HG02798 (cell line): Measurements from ENCODE around the gene USP2.
A peak's percentile ranks its signal among the peaks of the same experiment; 100 is the strongest.

Experiments
- ATAC-seq: cut with Tn5 transposase; IDR thresholded peaks from one replicate; pipeline ENCODE4 v1.9.1; 2021; ENCODE audit warnings: mild to moderate bottlenecking; ENCODE audit not compliant: unreplicated experiment, poor library complexity

USP2 gene

DNA sequence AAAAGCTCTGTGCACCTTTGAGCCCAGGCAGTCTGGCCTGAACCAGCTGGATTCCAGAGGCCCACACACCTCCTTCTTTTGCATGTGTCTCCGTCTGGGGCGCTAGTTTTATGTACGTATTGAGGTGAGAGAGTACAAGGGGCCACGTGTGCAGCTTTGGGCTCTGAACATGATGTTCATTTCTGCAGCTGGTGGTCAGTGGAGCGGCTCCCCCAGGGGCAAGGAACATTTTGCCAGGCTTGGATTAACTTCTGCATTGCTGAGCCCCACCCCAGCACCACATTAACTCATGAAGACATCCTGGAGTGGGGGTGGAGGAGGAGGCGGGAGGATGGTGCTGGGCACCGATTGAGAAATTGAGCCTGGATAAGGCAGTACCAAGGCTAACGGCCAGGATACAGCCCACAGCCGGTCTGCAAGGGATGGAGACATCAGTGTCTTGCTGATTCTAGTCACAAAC, 13.8 kb downstream of the USP2 start:
- no peak for ATAC-seq

DNA sequence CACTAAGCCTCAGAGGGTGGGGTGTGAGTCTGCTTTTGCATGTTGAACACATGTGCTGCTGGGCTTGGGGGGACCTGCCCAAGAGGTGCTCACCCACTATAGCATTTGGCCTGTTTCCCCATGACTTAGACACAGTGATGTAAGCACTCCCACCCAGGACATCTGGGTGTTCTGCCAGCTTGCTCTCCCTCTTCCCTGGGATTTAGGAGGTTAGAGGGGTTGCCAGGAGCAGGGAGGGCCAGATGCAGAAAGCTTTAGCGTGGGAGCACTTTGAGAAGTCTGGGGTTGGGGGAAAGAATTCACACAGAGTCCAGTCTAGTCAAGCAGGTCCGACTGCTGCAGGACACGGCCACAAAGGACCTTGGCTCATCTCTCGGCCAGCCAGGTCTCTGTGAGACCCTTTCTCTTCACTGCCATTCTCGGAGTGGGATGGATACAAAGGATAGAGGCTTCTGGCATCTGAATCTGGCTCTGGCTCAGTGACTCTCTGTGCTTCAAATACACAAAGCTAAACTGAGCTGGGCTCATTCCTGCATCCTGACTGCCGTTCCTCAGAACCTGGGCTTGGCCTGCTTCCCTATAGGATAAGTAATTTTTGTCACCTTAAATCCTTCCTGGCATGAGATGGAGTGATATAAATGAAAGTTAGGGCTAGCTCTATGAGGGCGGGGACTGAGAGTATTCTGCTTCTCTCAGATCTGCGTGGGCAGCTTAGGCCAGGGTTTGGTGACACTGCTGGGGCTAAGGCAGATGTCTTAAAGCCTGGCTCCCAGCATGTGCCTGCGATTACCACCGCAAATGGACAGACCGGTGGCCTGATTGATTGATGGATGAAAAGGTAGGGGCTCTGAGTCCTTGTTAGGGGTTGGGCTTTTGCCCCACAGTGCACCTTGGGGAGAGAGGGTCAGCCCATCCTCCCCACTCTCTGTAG, 14.5 kb downstream of the USP2 start:
- ATAC-seq: no peak

GRCh38 chr11:119365071-119365591, 16.4 kb downstream of the USP2 start:
- ATAC-seq: no peak

DNA sequence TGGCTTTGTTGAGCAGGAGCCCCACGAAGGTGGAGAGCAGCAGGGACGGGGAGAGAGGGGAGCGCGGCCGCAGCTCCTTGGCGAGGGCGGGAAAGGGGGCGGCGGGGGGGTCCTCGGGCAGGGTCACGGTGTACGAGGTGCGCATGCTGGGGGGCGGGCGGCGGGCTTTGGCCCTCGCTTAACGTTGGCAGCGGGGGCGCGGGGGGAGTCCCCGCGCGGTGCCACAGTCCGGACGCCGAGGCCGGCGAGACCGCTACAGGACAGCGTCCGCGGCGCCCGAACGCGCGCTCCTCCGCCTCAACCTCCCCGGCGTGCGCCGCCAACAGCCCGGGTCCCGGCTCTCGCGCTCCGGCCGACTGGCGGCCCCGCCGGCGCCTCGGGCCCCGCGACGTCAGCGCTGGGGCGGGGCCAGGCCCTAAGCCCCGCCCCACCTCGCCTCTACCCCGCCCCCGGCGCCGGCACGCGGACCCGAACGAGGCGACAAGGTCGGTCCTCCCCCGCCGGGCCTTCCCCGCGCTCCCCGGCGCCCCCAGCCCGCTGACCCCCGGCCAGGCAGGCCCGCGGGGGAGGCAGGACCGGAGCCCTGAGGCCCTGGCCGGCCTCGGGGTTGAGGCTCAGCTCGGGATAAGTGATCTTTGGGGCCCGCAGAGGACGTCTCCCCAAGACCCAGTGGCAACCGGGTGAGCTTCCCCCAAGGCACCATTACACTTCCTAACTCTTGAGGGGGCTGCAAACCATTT, 17.5 kb downstream of the USP2 start:
- peak; percentile 52 for ATAC-seq

DNA sequence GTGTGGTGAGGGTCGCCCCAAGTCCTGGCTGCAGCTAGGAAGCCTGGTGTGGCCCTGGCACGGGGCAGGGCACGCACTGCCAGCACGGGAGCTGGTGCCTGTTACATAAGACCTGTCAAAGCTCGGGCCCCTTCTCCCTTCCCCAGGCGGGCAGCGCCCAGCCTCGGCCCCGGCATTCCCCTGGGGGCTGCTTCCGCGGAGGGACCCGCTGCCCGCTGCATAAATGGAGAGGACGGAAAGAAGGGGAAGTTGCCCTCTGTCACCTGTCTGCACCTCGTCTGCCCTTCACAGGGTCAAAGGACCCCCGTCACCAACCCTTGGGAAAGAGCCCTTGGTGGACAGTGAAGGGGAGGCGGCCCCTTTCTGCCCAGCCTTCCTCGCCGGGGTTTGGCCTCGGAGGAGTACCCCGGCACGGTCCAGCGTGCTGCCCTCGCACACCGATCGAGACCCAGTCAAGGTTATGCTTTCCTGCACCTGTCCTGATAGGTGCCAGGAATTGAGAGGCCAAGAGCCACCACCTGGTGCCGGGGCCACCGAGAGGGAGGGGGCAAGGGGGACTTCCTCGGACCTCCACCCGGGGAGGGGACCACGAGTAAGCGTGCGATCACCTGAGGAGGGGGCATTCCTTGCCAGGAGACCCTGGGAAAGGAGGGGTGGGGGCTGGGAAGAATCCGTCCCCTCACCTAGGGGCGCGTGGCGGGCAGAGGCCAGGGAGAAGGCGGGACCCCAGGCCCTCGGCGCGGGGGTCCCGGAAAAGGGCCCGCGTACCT, 18.2 kb downstream of the USP2 start:
- ATAC-seq: no peak

- no peak for ATAC-seq
These were observed 18.8 kb downstream of the USP2 start for GRCh38 chr11:119362741-119363080.

DNA sequence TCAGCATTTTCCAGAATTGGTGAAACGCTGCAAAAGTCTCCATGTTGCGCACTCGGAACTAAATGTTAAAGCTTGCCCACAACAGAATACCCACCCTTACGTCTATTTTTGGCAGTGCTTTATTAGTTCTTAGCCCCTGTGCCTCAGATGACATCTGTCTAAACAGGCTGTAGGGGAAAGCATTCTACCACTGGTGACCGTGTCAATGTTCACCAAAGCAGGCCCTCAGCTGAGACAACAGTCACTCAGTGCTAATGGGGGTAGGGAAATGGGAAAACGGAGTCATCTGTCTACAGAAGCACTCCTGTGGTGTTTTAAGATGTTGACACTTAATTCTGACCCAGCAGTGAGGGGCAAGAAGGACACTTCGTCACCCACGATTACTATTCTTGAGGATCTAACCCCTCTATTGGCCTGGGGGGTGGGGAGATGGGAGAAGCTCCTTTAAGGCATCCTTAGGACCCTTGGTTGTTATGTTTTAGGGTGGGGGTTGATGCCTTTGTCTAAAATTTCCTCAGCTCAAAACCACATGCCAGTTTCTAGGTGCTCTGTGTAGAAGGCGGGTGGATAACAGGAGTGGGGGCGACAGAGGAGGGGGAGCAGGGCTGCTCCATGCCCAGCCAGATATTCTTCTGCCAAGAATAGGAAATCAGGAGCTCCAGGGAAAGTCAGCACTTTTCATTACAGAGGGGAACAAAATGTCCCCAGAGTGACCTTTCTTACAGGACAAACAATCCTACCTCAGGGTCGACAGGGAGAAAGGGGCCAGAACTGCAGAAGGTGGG, 19.4 kb downstream of the USP2 start:
- no peak for ATAC-seq

DNA sequence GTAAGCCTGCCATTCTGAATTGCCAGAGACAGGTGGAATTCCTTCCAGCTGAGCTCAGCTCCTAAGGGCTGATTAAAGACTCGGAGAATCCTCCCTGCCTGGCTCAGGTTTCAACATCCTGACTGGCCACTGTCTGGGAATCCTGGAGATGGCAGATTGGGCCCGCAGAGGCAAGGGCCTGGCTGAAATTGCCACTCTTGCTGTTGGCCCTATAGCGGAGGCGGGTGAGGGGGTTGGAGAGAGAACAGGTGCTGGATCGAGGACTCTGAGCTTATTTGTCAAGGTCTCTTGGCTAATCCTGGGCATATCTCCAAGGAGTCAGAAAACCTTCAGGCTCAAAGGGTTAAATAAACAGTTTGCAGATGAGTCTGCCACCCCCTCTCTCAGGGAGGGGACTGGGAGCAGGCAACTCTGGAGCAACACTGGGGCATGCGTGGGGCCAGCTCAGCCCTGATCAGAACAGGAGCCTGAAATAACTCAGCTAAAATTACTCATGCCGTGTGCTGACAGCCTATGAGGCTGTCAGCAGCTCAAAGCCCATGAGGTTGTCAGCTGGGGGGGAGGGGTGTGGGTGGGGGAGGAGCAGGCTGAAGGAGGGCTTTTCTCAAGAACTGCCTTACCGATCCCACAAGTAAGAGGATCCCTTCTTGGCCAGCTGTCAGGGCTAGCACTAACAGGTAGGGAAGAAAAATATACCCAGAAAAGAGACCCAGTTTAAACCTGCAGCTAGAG, 20.3 kb downstream of the USP2 start:
- no peak for ATAC-seq

DNA sequence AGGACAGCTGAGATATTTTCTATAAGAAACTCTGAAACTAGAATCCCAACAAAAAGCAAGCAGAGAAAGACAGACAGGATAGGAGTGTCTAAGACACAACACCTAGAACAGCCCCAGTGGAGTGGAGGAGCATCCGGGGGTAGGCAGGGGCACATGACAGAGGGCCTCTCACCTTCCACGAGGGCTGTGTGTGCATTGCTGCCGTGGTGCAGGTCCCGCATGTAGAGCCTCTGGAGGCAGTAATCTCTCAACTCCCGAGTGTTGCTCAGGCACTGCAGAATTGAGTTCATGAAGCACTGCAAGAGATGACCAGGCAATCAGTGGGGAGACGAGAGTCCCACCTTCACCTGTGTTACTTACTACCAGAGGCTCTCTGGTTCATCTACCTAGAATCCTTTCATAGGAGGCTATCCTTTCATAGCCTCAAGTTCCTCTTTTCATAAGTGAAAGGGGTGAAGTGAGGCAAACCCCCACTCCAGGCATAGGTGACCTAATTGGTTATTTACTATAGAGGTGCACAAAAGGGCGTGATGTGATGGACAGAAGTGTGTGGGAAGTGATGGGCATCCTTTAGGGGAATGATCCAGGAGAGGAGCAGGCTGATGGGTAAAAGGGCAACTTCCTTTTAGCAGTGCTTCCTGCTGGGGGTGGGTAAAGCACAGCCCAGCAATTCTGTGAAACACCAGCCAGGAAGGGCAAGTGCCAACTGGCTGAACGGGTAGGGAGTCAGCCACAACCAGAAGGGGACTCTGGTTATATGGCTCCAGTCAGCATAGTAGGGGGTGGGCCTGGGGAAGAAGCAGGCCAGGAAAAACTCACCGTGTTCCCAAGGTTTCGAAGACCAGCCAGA, 21.9 kb downstream of the USP2 start:
- no peak for ATAC-seq

DNA sequence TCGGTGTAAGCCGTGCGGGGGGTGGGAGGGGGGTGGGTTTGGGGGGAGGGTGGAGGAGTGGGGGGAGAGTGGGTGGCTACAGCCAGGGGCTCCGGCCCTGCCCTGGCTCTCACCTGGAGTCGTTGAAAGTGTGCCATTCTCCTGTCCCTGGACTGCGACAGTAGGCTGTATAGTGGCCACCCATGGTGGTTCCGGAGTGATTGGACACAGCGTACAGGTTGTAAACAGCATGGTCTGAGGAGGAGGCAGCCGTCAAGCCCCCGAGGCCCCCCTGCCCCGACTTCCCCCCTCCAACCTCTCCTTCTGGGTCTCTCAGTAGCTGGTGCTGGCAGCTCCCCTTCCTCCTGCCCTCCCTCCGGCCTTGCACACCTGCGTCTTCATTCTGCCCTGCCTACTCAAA, 24.4 kb downstream of the USP2 start:
- no peak for ATAC-seq

GRCh38 chr11:119356349-119357031, 25.0 kb downstream of the USP2 start:
- peak; percentile 79 for ATAC-seq

DNA sequence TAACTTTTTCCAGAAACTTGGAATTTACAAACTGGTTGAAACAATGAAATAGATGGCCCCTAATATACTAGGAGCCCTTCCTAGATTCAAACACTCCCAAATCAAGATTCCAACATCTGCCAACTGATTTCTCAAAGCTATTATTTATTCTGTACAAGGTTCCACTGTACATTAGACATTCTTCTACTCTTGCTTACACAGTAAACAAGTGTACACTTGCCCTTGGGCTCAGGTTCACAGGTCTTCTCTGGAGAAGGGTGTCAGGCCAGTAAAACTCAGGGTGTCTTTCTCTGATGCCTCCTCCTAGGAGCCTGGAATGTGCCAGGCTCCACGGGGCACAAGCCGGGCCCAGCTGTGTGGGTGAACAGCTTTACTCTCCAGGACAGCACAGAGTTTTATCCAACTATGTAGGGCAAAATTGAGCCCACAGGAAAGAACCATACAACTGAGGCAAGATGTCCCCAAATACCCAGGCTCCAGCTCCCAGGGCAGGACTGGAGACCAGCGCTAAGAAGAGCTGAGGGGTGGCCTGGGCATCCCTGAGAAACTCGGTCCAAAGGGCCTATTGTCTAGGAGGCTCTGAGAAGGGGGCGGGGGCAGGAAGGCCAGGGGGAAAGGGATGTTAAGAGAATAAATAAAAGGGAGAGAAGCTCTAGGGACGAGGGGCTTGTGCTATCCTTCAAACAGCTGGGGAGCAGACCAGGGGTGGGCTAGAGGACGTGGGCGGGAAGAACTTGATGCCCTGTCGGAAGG, 26.2 kb downstream of the USP2 start:
- ATAC-seq: no peak

DNA sequence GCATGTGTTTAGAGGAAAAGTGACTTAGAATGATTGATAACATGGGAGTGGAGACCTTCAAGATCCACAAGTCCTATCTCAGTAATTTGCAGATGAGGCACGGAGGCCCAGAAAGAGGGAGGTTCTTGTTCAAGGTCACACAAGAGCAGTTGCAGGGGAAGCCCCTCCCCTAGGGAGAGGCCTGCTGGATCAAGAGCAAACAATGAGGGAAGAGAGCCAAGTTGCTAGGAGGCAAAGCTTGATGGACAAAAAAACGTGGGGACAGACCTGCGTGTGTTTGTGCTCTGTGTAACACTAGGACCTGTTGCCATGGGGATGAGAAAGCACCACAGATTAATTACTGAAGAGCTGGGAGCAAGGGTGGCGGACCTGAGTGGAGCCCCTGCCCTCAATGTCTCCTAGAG, 28.6 kb downstream of the USP2 start:
- no peak for ATAC-seq

- ATAC-seq: no peak
These were observed 30.3 kb downstream of the USP2 start for GRCh38 chr11:119351232-119351631.

GRCh38 chr11:119350302-119350701, 31.2 kb downstream of the USP2 start:
- no peak for ATAC-seq

GRCh38 chr11:119347940-119348605, 33.4 kb downstream of the USP2 start:
- no peak for ATAC-seq
